Neural cell (in vitro differentiated cells): Measurements from ENCODE around the gene STAT5B.

Source experiments
- CTCF ChIP-seq: fragments of 450-650 bp; IDR thresholded peaks from 2 replicates; pipeline ENCODE4 v1.5.1; 2014; ENCODE audit warnings: antibody characterized with exemption, mild to moderate bottlenecking, moderate library complexity; ENCODE audit not compliant: poor library complexity, severe bottlenecking
- EZH2 ChIP-seq: fragments of 200-600, 300-800 bp; shearing (Covaris generic), sonication (generic); IDR thresholded peaks from 2 replicates; pipeline ENCODE4 v1.6.1; 2014; ENCODE audit warnings: antibody characterized with exemption, low read length, borderline replicate concordance, mild to moderate bottlenecking; ENCODE audit not compliant: insufficient read depth, poor library complexity, severe bottlenecking
- RAD21 ChIP-seq: fragments of 450-650 bp; conservative IDR thresholded peaks from 2 replicates; pipeline ENCODE4 v1.6.1; 2014; ENCODE audit warnings: antibody characterized with exemption, mild to moderate bottlenecking, moderate library complexity
- SMC3 ChIP-seq: fragments of 450-650 bp; conservative IDR thresholded peaks from 2 replicates; pipeline ENCODE4 v1.6.1; 2014; ENCODE audit warnings: antibody characterized with exemption, mild to moderate bottlenecking, moderate library complexity; ENCODE audit not compliant: poor library complexity

GRCh38 chr17:42236760-42237159 lies 39.4 kb downstream of the STAT5B start:
- TF ChIP-seq CTCF (no peak), RAD21 (no peak), EZH2 (no peak), SMC3 (no peak)
